Measurements from ENCODE around the gene TUBB2A.

The TUBB2A gene

GRCh38 chr6:3131695-3132094, 25.6 kb downstream of the TUBB2A start:
- intact Hi-C loops (cut with DNase I) = no loop called here
- no peak for DNase-seq

GRCh38 chr6:3128356-3129108, 28.8 kb downstream of the TUBB2A start:
- peak in 1 of 10 donors; percentile 70 for DNase-seq
- intact Hi-C loops (cut with DNase I) = loop anchor here (5.0 kb wide), 1 partner anchor 604 kb away; no protein-coding TSS in a partner anchor

DNA sequence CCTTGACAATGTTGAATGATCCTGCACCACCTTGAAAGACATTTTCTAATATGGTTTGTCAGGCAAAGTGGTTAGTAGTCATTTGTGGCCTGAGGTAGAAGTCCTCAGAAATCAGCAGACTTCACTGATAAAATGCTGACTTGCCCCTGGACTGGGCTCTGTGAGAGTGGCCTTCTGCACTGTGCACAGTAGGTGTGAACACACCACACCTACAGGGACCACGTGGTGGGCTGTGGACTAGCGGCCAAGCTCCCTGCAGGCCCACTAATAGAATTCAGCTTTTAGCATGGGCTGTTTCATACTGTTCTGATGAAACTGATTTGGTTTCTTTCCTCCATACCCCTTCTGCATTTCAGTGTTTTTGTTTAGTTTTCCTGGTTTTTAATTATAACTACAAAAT, 31.5 kb downstream of the TUBB2A start:
- no peak for DNase-seq
- intact Hi-C loops (cut with DNase I) = loop anchor here (2.0 to 5.0 kb wide), 2 partner anchors 125 to 606 kb away; no protein-coding TSS in a partner anchor

GRCh38 chr6:3124667-3125066, 32.7 kb downstream of the TUBB2A start:
- intact Hi-C loops (cut with DNase I) = loop anchor here (2.0 to 5.0 kb wide), 2 partner anchors 126 to 608 kb away; no protein-coding TSS in a partner anchor
- no peak for DNase-seq

DNA sequence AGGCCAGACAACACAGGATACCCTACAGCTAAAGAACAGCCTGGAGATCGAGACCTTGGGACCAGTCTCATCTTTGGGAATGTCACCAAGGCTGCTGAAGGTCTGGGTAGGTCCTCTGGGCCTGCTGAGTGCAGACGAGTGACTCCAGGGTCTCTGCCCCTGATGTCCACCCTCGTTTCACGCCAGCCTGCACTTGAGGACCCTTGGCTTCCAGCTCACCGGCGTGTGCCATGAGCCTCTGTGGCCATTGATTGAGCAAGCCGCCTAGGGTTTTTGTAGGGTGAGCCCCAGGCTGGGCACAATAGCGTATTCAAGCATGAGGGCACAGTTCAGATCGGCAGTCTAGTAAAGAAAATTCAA, 34.5 kb downstream of the TUBB2A start:
- DNase-seq = no peak
- intact Hi-C loops (cut with DNase I) = no loop called here

- no peak for DNase-seq
- intact Hi-C loops (cut with DNase I) = no loop called here
Observed at GRCh38 chr6:3120765-3121089, 36.6 kb downstream of the TUBB2A start.

- DNase-seq = peak in 1 of 10 donors; percentile 33
- intact Hi-C loops (cut with DNase I) = no loop called here
Observed at GRCh38 chr6:3119040-3119723, 38.2 kb downstream of the TUBB2A start.

DNA sequence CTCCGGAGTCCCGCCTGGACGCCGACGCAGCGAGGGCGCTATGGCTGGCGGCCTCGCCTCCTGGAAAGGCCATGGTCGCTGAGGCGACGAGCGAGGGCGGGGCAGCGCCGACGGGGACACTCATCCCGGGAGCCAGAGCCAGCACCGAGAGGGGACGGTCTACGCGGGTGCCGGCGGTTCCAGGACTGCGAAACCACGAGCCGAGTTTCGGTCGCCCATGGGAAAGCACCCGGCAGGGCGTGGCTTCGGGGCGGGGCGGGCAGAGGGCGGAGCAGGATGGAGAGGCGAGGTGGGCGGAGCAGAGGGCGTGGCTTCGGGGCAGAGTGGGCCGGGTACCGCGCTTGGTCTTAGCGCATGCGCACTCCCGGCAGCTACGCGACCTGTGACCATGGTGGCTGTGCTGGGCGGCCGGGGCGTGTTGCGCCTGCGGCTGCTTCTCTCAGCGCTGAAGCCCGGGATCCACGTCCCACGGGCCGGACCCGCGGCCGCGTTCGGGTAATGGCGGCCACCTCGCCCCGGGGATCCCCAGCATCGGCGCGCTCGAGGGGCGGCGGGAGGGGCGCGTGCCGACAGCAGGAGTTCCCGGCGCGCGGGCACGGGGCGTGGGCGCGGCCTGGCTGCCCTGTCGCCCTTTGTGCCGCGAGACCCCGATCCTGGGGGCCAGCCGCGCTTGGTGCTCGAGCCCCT, 38.8 kb downstream of the TUBB2A start, which contains the start of gene BPHL:
Gene BPHL, plus strand, starts transcription at position 359 of the 687 bp plus-strand sequence. Its CDS starts 30 bp downstream, at position 389.
- peak; percentile 96 to 100 (median 98) for DNase-seq
- intact Hi-C loops (cut with DNase I) = no loop called here

- intact Hi-C loops (cut with DNase I) = loop anchor here (2.0 kb wide), 1 partner anchor 49 kb away; the partner anchor contains the start of gene RIPK1
- no peak for DNase-seq
Observed at GRCh38 chr6:3117912-3118352, 39.4 kb downstream of the TUBB2A start.

DNA sequence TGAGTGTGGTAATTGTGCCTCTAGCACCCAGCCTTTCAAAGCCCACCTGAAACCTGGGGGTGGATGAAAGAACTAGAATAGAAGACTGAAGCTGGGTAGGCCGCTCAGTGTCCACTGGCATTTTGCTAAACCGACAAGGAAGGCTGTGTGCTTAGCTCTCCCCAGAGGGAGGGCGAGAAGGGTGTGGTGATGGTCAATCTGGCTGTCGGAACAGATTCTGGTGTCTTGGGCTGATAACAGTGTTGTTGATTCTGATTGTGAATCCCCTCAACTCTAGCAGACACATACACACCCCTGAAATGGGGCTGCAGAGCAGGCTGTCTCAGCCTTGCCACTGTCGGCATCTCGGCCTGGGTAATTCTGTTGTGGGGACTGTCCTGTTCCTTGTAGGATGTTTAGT, 43.0 kb downstream of the TUBB2A start:
- DNase-seq = no peak
- intact Hi-C loops (cut with DNase I) = no loop called here

GRCh38 chr6:3109761-3110160, 47.6 kb downstream of the TUBB2A start:
- no peak for DNase-seq
- intact Hi-C loops (cut with DNase I) = no loop called here

DNA sequence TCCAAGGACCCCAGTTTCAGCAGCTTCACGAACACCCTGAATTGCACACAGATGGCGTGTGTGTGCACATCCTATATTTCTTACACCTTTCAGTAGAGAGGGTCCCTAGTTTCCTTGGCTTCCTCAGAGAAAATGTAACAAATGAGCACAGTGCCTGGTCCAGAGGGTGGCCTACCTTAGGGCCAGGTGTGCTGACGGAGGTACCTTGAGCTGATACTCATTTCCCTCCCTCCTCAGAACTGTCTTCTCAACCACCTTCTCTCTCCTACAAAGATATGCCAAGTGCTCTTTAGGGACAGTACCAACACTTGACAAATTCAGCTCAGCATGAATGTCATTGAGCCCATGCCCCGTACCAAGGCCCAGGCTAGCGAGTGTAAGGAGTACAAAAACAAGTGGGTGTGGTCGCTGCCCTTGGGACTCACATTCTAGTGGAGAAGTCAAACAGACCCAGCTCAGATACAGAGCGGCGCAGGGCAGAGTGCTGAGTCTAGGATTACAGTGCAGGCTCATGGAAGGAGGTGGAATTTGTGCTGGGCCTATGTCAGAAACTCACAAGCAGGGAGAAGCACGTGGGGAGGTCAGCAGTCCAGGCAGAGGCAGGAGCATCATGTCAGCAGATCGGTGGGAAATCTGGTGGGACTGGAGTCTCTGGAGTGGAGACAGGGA, 48.5 kb downstream of the TUBB2A start:
- DNase-seq = no peak
- intact Hi-C loops (cut with DNase I) = no loop called here

Measured in posterior cingulate gyrus (tissue), 11 donors.